Liver (tissue), 3 donors: Measurements from ENCODE around the gene TANGO2.

ENCODE experiments used
- ATF3 ChIP-seq: IDR thresholded peaks from 2 replicates; pipeline ENCODE4 v1.6.1; 2016; ENCODE audit warnings: antibody characterized with exemption
- CTCF ChIP-seq: fragments of 150-350 bp; IDR thresholded peaks from 2 replicates; pipeline ENCODE4 v1.5.1; 2017; ENCODE audit warnings: improper control_type of control experiment, low read depth, low read length; ENCODE audit not compliant: missing input control
- EGR1 ChIP-seq, 2 donors: IDR thresholded peaks; 2 replicates each; pipeline ENCODE4 v1.6.1; 2016 to 2018; ENCODE audit warnings: antibody characterized with exemption in 2 of 2, low read depth in 2 of 2
- GABPA ChIP-seq, 2 donors: IDR thresholded peaks in 1 of 2; conservative IDR thresholded peaks in 1 of 2; 2 replicates each; pipeline ENCODE4 v1.6.1; 2016; ENCODE audit warnings: antibody characterized with exemption in 2 of 2, mild to moderate bottlenecking in 1 of 2, moderate library complexity in 1 of 2
- JUND ChIP-seq, 2 donors: IDR thresholded peaks; 2 replicates each; pipeline ENCODE4 v1.6.1; 2016; ENCODE audit warnings: antibody characterized with exemption in 2 of 2
- RAD21 ChIP-seq, 2 donors: IDR thresholded peaks; 2 replicates each; pipeline ENCODE4 v1.6.1; 2016; ENCODE audit warnings: antibody characterized with exemption in 2 of 2, mild to moderate bottlenecking in 2 of 2
- SP1 ChIP-seq: IDR thresholded peaks from 2 replicates; pipeline ENCODE4 v1.6.1; 2018; ENCODE audit warnings: antibody characterized with exemption, mild to moderate bottlenecking
- TAF1 ChIP-seq: conservative IDR thresholded peaks from 2 replicates; pipeline ENCODE4 v1.6.1; 2016; ENCODE audit warnings: antibody characterized with exemption, mild to moderate bottlenecking
- TF ChIP-seq, protein P1 (sequence below): IDR thresholded peaks from 2 replicates; pipeline ENCODE4 v1.6.1; 2016; ENCODE audit warnings: antibody characterized with exemption, mild to moderate bottlenecking
- donor health status: healthy.
- donor health status: healthy.

GRCh38 chr22:20003304-20003703 lies 17.6 kb upstream of the TANGO2 start:
- TF ChIP-seq CTCF (no peak), SP1 (no peak), RAD21 (IDR thresholded peaks at IDR 0.05) (no peak), TAF1 (no peak), ATF3 (no peak), JUND (IDR thresholded peaks at IDR 0.05) (no peak), GABPA (IDR thresholded peaks at IDR 0.05 in 1 of 2, conservative IDR thresholded peaks at IDR 0.05 in 1 of 2) (no peak), EGR1 (IDR thresholded peaks at IDR 0.05; ENCODE audit: low read depth in 2 of 2) (no peak)
- TF ChIP-seq, protein P1, sequence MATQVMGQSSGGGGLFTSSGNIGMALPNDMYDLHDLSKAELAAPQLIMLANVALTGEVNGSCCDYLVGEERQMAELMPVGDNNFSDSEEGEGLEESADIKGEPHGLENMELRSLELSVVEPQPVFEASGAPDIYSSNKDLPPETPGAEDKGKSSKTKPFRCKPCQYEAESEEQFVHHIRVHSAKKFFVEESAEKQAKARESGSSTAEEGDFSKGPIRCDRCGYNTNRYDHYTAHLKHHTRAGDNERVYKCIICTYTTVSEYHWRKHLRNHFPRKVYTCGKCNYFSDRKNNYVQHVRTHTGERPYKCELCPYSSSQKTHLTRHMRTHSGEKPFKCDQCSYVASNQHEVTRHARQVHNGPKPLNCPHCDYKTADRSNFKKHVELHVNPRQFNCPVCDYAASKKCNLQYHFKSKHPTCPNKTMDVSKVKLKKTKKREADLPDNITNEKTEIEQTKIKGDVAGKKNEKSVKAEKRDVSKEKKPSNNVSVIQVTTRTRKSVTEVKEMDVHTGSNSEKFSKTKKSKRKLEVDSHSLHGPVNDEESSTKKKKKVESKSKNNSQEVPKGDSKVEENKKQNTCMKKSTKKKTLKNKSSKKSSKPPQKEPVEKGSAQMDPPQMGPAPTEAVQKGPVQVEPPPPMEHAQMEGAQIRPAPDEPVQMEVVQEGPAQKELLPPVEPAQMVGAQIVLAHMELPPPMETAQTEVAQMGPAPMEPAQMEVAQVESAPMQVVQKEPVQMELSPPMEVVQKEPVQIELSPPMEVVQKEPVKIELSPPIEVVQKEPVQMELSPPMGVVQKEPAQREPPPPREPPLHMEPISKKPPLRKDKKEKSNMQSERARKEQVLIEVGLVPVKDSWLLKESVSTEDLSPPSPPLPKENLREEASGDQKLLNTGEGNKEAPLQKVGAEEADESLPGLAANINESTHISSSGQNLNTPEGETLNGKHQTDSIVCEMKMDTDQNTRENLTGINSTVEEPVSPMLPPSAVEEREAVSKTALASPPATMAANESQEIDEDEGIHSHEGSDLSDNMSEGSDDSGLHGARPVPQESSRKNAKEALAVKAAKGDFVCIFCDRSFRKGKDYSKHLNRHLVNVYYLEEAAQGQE = no peak
